Gastroesophageal sphincter (tissue), 3 donors: ENCODE measurements around the gene RAD51B.

Experiments used
- POLR2AphosphoS5 ChIP-seq: sonication (generic); formaldehyde crosslinking; IDR thresholded peaks from one replicate; pipeline ENCODE4 v1.6.1; 2017; ENCODE audit warnings: antibody characterized with exemption
- TF ChIP-seq, protein P1 (sequence below), 4 experiments: fragments of 200-600 bp in 2 of 4; fragments of 450-650 bp in 2 of 4; sonication (generic) in 1 of 4; IDR thresholded peaks; one replicate each; pipeline ENCODE4 v1.5.1; 2017 to 2019; ENCODE audit warnings: antibody characterized with exemption in 4 of 4, mild to moderate bottlenecking in 2 of 4, moderate library complexity in 2 of 4

GRCh38 chr14:68643673-68644072 is 824.1 kb downstream of the RAD51B start:
- TF ChIP-seq POLR2AphosphoS5: no peak
- TF ChIP-seq, protein P1, sequence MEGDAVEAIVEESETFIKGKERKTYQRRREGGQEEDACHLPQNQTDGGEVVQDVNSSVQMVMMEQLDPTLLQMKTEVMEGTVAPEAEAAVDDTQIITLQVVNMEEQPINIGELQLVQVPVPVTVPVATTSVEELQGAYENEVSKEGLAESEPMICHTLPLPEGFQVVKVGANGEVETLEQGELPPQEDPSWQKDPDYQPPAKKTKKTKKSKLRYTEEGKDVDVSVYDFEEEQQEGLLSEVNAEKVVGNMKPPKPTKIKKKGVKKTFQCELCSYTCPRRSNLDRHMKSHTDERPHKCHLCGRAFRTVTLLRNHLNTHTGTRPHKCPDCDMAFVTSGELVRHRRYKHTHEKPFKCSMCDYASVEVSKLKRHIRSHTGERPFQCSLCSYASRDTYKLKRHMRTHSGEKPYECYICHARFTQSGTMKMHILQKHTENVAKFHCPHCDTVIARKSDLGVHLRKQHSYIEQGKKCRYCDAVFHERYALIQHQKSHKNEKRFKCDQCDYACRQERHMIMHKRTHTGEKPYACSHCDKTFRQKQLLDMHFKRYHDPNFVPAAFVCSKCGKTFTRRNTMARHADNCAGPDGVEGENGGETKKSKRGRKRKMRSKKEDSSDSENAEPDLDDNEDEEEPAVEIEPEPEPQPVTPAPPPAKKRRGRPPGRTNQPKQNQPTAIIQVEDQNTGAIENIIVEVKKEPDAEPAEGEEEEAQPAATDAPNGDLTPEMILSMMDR (IDR thresholded peaks at IDR 0.05): no peak
